Immature natural killer cell (primary cell): ENCODE measurements around the gene PTPRM. TPM values are rescaled to one million over a fixed set of nuclear protein-coding genes. Genes with fewer than 3 reads are reported as not detected.

Experiments used
- DNase-seq, 3 donors: peaks; one replicate each; pipeline ENCODE4 v3.0.0; 2022; ENCODE audit warnings: mixed read lengths in 1 of 3
- H3K27ac Mint-ChIP-seq, 6 donors: one replicate each; pipeline ENCODE4 v1.8.0; 2020; ENCODE audit warnings: mixed read lengths in 6 of 6, mild to moderate bottlenecking in 5 of 6, inconsistent platforms in 4 of 6, moderate library complexity in 3 of 6
- H3K27me3 Mint-ChIP-seq, 3 donors: one replicate each; pipeline ENCODE4 v1.8.0; 2020 to 2021; ENCODE audit warnings: low read depth in 3 of 3, mild to moderate bottlenecking in 3 of 3, mixed read lengths in 3 of 3, moderate library complexity in 3 of 3, inconsistent platforms in 1 of 3
- H3K36me3 Mint-ChIP-seq, 3 donors: one replicate each; pipeline ENCODE4 v1.8.0; 2020; ENCODE audit warnings: mixed read lengths in 3 of 3, inconsistent platforms in 2 of 3, mild to moderate bottlenecking in 2 of 3
- H3K4me1 Mint-ChIP-seq, 2 donors: one replicate each; pipeline ENCODE4 v1.8.0; 2020; ENCODE audit warnings: inconsistent platforms in 2 of 2, mild to moderate bottlenecking in 2 of 2, mixed read lengths in 2 of 2, moderate library complexity in 1 of 2
- H3K4me3 Mint-ChIP-seq, 5 donors: one replicate each; pipeline ENCODE4 v1.8.0; 2020; ENCODE audit warnings: mild to moderate bottlenecking in 5 of 5, mixed read lengths in 5 of 5, inconsistent platforms in 3 of 5, moderate library complexity in 3 of 5
- H3K9me3 Mint-ChIP-seq, 6 donors: one replicate each; pipeline ENCODE4 v1.8.0; 2020; ENCODE audit warnings: mild to moderate bottlenecking in 6 of 6, mixed read lengths in 6 of 6, inconsistent platforms in 4 of 6, moderate library complexity in 3 of 6
- polyA plus RNA-seq, 3 donors: library from polyadenylated mRNA; unstranded; fragments of 300-500 nt; fragmentation: Illumina TruSeq; gene quantifications; one replicate each; pipeline ENCODE4 v1.2.3, GENCODE V29; 2021

Gene PTPRM
- polyA plus RNA-seq, 3 donors from 2014 or later = 1.3 to 9.7 (median 3.2) TPM

DNA sequence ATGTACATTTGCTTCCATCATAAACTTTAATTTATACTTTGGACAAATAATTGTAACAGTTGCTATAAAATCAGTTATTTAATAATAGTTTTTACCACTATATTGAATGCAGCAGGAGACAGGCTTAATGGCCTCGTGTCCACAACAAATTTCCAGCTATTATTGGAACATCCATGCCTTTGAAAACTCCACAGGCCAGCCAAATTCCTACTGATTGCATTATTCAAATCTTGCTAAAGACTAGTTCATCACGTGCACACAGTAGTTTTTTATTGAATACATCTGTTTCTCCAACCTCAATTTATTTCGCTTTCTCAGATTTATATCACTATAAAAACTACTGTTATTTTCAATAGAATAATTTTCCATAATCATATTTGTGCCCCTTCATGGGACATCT, 18.4 kb upstream of the PTPRM start:
- Mint-ChIP-seq H3K4me1 (no peaks in the 10 kb centered on the region), H3K27me3 (peaks cover 3 to 4% (median 4%) of the 10 kb centered on the region in 3 donors), H3K9me3 (no peaks in the 10 kb centered on the region), H3K27ac (no peak overlapping the region), H3K4me3 (no peak overlapping the region), H3K36me3 (no peaks in the 10 kb centered on the region)
- no peak for DNase-seq

DNA sequence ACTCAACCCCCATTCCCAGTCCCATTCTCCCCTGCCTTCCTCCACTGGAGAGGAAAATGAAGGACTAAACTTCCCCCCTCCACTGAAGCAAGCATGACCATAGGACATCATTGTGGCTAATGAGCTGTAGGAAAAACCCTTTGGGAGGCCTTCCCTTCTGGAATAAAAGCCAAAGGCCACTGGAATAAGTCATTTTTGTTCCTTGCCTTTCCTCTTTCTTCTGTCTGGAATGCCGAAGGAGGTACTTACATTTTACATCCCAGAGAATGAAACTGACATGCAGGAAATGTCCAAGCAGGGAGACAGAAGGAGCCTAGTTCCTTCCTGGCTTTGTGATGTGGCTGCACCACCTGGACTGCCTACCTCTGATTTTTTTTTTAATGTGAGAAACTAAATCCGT, 9.1 kb upstream of the PTPRM start:
- H3K4me3 Mint-ChIP-seq = no peak overlapping the region
- DNase-seq = no peak
- H3K27ac Mint-ChIP-seq = no peak overlapping the region
- H3K4me1 Mint-ChIP-seq = no peaks in the 10 kb centered on the region
- no peaks in the 10 kb centered on the region for H3K36me3 Mint-ChIP-seq
- H3K9me3 Mint-ChIP-seq = no peaks in the 10 kb centered on the region
- peaks cover 0 to 10% (median 1%) of the 10 kb centered on the region in 3 donors for H3K27me3 Mint-ChIP-seq

DNA sequence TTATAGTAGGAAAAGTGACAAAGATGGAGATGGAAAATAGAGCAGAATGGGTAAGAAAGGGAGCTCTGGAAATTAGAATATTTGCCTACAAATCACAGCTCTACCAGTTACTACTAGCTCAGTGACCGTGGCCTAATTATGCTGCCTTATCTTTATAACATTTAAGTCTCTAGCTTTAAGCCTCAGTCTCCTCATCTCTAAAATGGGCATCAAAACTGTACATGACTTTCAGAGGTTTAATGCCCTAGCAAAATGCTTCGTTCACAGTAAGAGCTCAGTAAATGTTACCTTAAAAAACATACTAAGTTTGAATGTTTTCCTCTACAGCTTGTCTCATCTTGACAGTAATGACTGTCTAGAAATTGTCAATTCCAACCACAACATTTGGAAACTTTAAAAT, 8.3 kb upstream of the PTPRM start:
- no peak for DNase-seq
- peaks cover 0 to 10% (median 1%) of the 10 kb centered on the region in 3 donors for H3K27me3 Mint-ChIP-seq
- no peaks in the 10 kb centered on the region for H3K4me1 Mint-ChIP-seq
- no peaks in the 10 kb centered on the region for H3K9me3 Mint-ChIP-seq
- no peak overlapping the region for H3K27ac Mint-ChIP-seq
- no peaks in the 10 kb centered on the region for H3K36me3 Mint-ChIP-seq
- H3K4me3 Mint-ChIP-seq = no peak overlapping the region

DNA sequence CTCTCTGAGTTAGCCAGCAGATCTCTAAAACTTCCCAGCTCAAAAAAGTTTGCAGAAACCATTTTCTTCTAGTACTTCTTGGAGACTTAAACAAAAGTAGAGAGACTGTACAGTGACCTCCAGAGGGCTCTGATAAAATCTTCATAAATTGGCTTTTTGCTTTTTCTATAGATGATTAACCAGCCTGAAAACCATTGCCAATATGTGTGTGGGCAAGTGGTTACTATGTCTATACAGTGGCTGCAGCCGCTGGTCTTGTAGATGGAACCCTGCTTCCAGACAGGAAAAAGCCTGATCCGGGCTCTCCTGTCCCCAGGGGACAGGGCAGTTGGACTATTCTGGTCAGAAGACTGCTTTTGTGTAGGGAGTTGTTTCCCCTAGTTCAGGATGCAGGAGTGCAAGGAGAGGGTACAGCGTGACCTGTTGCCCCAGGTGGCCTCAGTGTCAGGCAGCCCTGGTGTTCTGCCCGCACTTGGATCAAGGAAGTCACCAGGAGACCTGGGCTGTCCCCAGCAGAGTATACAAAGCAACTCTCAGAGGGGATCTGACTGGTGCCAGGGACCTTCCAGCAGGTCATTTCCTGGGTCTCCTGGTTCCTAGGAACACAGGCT, 7.3 kb upstream of the PTPRM start:
- Mint-ChIP-seq H3K27me3 (peaks cover 4 to 12% (median 5%) of the 10 kb centered on the region in 3 donors), H3K27ac (no peak overlapping the region), H3K4me3 (no peak overlapping the region), H3K9me3 (no peaks in the 10 kb centered on the region), H3K4me1 (no peaks in the 10 kb centered on the region), H3K36me3 (no peaks in the 10 kb centered on the region)
- no peak for DNase-seq

- Mint-ChIP-seq H3K4me3 (no peak overlapping the region), H3K36me3 (no peaks in the 10 kb centered on the region), H3K27ac (no peak overlapping the region), H3K9me3 (no peaks in the 10 kb centered on the region), H3K4me1 (peaks cover 2 to 10% of the 10 kb centered on the region in 2 donors), H3K27me3 (peaks cover 5 to 20% (median 11%) of the 10 kb centered on the region in 3 donors)
- no peak for DNase-seq
Observed at GRCh38 chr18:7561909-7562460, 5.1 kb upstream of the PTPRM start.

- DNase-seq = no peak
- no peaks in the 10 kb centered on the region for H3K36me3 Mint-ChIP-seq
- no peaks in the 10 kb centered on the region for H3K9me3 Mint-ChIP-seq
- H3K27me3 Mint-ChIP-seq = peaks cover 5 to 20% (median 11%) of the 10 kb centered on the region in 3 donors
- no peak overlapping the region for H3K27ac Mint-ChIP-seq
- peaks cover 2 to 10% of the 10 kb centered on the region in 2 donors for H3K4me1 Mint-ChIP-seq
- H3K4me3 Mint-ChIP-seq = no peak overlapping the region
Observed at GRCh38 chr18:7562491-7562890, 4.6 kb upstream of the PTPRM start.

- peaks cover 9 to 24% of the 10 kb centered on the region in 2 donors for H3K4me1 Mint-ChIP-seq
- H3K4me3 Mint-ChIP-seq = peak overlapping the region; percentile 7 to 74 (median 68)
- peaks cover 0 to 5% (median 0%) of the 10 kb centered on the region in 6 donors for H3K9me3 Mint-ChIP-seq
- H3K36me3 Mint-ChIP-seq = no peaks in the 10 kb centered on the region
- no peak overlapping the region for H3K27ac Mint-ChIP-seq
- peaks cover 13 to 22% (median 14%) of the 10 kb centered on the region in 3 donors for H3K27me3 Mint-ChIP-seq
- no peak for DNase-seq
Observed at GRCh38 chr18:7565677-7566076, 1.4 kb upstream of the PTPRM start.

DNA sequence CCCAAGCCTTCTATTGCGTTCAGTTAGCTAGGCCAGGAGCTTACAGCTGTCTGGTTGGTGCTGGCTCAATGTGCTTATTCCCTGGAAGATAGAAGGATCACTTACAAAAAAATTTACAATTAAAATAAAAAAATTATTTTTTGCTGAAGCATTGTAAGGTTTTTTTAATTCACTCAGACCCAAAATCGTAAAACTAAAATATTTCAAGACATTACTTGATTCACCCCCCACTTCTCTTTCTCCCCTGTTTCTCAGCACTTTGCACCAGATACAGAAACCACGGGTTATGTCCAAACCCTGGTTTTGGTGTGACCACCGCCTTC, 911 bp upstream of the PTPRM start:
- H3K9me3 Mint-ChIP-seq = peaks cover 0 to 5% (median 0%) of the 10 kb centered on the region in 6 donors
- peaks cover 13 to 22% (median 14%) of the 10 kb centered on the region in 3 donors for H3K27me3 Mint-ChIP-seq
- peak overlapping the region in 1 of 6 donors; percentile 38 for H3K27ac Mint-ChIP-seq
- no peak for DNase-seq
- H3K4me3 Mint-ChIP-seq = peak overlapping the region; percentile 42 to 74 (median 71)
- peaks cover 9 to 24% of the 10 kb centered on the region in 2 donors for H3K4me1 Mint-ChIP-seq
- no peaks in the 10 kb centered on the region for H3K36me3 Mint-ChIP-seq

DNA sequence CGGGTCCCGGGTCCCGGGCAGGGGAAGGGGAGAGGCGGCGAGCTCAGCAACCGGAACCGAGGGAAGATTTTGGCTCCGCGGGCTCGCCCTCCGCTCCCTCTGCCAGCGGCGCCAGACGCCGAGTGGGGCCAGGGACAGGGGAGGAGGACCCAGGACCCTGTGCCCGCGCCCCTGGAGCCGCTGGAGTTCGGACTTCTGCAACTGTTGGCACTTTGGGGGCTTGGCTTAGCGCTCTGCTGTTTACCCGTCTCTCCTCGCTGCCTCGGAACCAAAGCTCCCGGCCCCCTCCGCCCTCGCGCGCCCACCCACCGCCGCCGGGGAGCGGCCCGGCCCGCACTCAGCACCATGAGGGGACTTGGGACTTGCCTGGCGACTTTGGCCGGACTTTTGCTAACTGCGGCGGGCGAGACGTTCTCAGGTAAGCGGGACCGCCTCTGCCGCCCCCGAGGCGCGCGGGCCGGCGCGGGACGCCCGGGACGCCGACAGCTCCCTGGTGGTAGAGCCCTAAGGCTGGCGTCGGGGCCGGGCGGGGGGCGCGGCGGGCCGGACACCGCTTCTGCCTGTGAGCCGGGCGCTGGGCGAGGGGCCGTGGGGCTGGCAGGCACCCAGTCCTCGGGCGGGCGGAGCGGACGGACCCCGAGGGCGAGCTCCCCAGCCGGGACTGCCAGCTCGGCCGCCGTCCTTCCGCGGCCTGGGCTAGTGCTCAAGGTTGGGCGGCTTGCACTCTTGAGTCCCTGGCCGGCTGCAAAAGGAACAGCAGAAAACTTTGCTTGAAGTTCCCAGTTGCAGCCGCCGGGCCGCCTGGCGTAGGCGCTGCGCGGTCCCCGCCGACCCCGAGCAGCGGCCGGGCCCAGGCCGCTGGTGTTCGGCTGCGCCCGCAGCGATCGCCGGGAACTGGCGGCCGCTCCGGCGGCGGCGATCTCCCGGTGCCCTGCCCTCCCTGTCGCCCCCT, 634 bp downstream of the PTPRM start:
- peaks cover 12 to 22% (median 14%) of the 10 kb centered on the region in 3 donors for H3K27me3 Mint-ChIP-seq
- no peaks in the 10 kb centered on the region for H3K36me3 Mint-ChIP-seq
- H3K9me3 Mint-ChIP-seq = peaks cover 0 to 7% (median 0%) of the 10 kb centered on the region in 6 donors
- peaks cover 12 to 27% of the 10 kb centered on the region in 2 donors for H3K4me1 Mint-ChIP-seq
- no peak overlapping the region for H3K27ac Mint-ChIP-seq
- peak overlapping the region in 2 of 5 donors; percentile 38 to 61 for H3K4me3 Mint-ChIP-seq
- peak; percentile 11 to 34 (median 28) for DNase-seq

DNA sequence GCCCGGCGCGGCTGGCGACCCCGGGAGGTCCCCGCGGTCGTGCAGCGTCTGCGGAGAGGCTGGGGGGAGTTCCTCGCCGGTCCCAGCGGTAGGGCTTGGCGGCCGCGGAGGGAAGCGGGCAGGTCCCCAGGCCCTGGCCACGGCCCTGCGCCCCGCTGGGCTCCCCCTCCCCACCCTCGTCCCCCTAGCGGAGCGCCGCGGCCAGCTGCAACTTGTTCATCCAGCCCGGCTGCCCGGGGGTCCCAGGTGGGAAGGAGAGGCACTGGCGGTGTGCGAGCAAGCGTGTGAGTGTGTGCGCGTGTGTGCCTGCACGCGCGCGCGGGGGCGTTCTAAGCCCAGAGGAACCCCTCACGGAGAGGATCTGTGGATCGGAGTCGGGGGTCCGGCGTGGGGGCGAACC, 1.3 kb downstream of the PTPRM start:
- DNase-seq = peak in 1 of 3 donors; percentile 13
- peaks cover 14 to 24% (median 14%) of the 10 kb centered on the region in 3 donors for H3K27me3 Mint-ChIP-seq
- H3K36me3 Mint-ChIP-seq = no peaks in the 10 kb centered on the region
- H3K9me3 Mint-ChIP-seq = peaks cover 0 to 12% (median 0%) of the 10 kb centered on the region in 6 donors
- H3K4me1 Mint-ChIP-seq = peaks cover 16 to 32% of the 10 kb centered on the region in 2 donors
- peak overlapping the region; percentile 44 to 78 (median 71) for H3K4me3 Mint-ChIP-seq
- no peak overlapping the region for H3K27ac Mint-ChIP-seq

DNA sequence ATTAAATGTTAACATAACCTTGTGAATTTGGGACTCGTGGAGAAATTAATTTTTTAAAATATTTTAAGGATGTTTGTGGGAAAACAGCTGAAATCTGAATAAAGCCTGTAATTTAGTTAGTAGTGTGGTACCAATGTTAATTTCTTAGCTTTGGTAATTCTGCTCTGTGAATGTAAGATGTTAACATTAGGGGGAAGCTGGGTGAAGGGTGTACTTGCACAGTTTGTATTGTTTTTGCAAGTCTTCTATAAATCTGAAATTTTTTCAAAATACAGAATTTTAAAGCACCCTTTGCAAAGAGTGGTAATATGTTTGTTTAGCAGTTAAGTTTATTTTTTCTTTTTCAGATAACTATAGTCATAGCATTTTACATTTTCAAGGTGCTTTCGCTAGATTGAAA, 4.5 kb downstream of the PTPRM start:
- H3K9me3 Mint-ChIP-seq = peaks cover 0 to 12% (median 0%) of the 10 kb centered on the region in 6 donors
- no peak overlapping the region for H3K4me3 Mint-ChIP-seq
- no peaks in the 10 kb centered on the region for H3K36me3 Mint-ChIP-seq
- no peak for DNase-seq
- peaks cover 4 to 12% (median 9%) of the 10 kb centered on the region in 3 donors for H3K27me3 Mint-ChIP-seq
- H3K4me1 Mint-ChIP-seq = peaks cover 14 to 21% of the 10 kb centered on the region in 2 donors
- H3K27ac Mint-ChIP-seq = no peak overlapping the region

DNA sequence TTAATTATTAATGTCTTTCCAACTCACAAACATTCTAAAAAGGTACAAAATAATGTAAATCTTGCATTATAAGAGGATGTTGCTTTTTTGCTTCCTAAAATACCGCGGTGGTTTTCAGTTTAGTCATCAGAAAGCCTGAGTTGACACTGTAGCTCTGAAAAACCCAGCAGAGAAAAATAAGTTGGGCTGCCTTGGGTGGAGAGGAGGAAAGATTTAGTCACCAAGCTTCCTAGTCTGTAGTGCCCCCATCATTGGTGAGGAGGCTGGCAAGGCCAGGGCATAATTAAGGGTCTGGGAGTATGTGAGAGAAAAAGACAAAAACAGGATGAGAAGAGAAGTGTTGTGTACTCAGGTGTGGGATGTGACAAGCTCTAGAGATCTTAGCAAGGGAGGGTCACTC, 5.7 kb downstream of the PTPRM start:
- peaks cover 14 to 21% of the 10 kb centered on the region in 2 donors for H3K4me1 Mint-ChIP-seq
- H3K27ac Mint-ChIP-seq = peak overlapping the region in 5 of 6 donors; percentile 3 to 38 (median 19)
- H3K9me3 Mint-ChIP-seq = peaks cover 0 to 12% (median 0%) of the 10 kb centered on the region in 6 donors

DNA sequence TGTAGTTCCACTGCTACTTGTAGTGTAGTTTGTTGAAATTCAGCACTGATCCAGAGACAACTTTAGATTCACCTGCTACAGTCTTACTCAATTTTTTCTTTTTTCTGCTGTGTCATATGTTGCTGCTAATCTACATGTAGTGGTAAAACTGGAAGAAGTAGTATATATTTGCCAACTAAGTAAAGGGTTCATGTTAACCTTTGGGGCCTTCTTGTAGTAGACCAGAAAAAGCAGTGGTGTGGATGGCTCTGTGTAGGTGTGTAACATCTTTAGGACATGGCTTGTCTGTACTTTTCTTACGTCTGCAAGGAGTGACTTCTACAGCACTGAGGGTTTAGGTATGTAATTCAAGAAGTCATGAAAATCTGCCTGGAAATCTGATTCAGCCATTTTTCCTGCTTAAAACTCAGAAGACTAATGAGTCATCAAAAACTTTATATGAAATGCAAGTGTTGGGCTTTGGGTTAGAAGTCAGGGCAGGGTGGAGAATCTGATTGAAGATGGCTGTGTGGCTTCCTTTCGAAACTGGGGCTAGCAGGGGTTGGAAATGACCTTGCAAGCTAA, 8.4 kb downstream of the PTPRM start:
- DNase-seq = no peak
- Mint-ChIP-seq H3K4me3 (no peak overlapping the region), H3K36me3 (no peaks in the 10 kb centered on the region), H3K27me3 (peaks cover 0 to 5% (median 3%) of the 10 kb centered on the region in 3 donors), H3K9me3 (peaks cover 0 to 7% (median 0%) of the 10 kb centered on the region in 6 donors), H3K27ac (no peak overlapping the region), H3K4me1 (peaks cover 7 to 8% of the 10 kb centered on the region in 2 donors)

More for the DNA sequence above, 5.7 kb downstream of the PTPRM start:
- no peak for DNase-seq
- no peaks in the 10 kb centered on the region for H3K36me3 Mint-ChIP-seq
- peak overlapping the region in 3 of 5 donors; percentile 20 to 29 (median 20) for H3K4me3 Mint-ChIP-seq
- H3K27me3 Mint-ChIP-seq = peaks cover 4 to 12% (median 9%) of the 10 kb centered on the region in 3 donors
